Spleen (tissue), 11 donors: ENCODE data around the gene DOCK4. TPM values are rescaled to one million over a fixed set of nuclear protein-coding genes. Genes with fewer than 3 reads are reported as not detected.

Experiments
- DNase-seq: peaks from one replicate; pipeline ENCODE4 v3.0.0-alpha.2; 2020
- H3K27ac ChIP-seq, 8 donors: fragments of 200-600 bp; sonication (generic) in 7 of 8; 1 replicate in 4 of 8; 2 replicates in 4 of 8; pipeline versions ENCODE4 v1.5.0 to v1.8.0; 2016 to 2021; ENCODE audit warnings: inconsistent platforms in 4 of 8, mild to moderate bottlenecking in 4 of 8, moderate library complexity in 1 of 8
- H3K27me3 ChIP-seq, 7 donors: fragments of 200-600 bp; sonication (generic) in 6 of 7; replicated peaks in 1 of 7; 1 replicate in 4 of 7; 2 replicates in 3 of 7; pipeline versions ENCODE4 v1.5.0 to v1.8.0; 2016 to 2021; ENCODE audit warnings: inconsistent platforms in 3 of 7, mild to moderate bottlenecking in 1 of 7
- H3K36me3 ChIP-seq, 6 donors: fragments of 200-600 bp; sonication (generic) in 5 of 6; 1 replicate in 4 of 6; 2 replicates in 2 of 6; pipeline versions ENCODE4 v1.5.0 to v1.8.0; 2016 to 2021; ENCODE audit warnings: inconsistent platforms in 2 of 6
- H3K4me1 ChIP-seq, 6 donors: fragments of 200-600 bp; sonication (generic) in 5 of 6; 1 replicate in 3 of 6; 2 replicates in 3 of 6; pipeline versions ENCODE4 v1.5.0 to v1.8.0; 2016 to 2021; ENCODE audit warnings: inconsistent platforms in 3 of 6
- H3K4me3 ChIP-seq, 8 donors: fragments of 200-600 bp; sonication (generic) in 7 of 8; 1 replicate in 4 of 8; 2 replicates in 4 of 8; pipeline versions ENCODE4 v1.5.0 to v1.8.0; 2016 to 2021; ENCODE audit warnings: inconsistent platforms in 4 of 8, mild to moderate bottlenecking in 4 of 8, moderate library complexity in 2 of 8
- H3K9me3 ChIP-seq, 8 donors: fragments of 200-600 bp; sonication (generic) in 7 of 8; 1 replicate in 4 of 8; 2 replicates in 4 of 8; pipeline versions ENCODE4 v1.5.0 to v1.8.0; 2016 to 2021; ENCODE audit warnings: inconsistent platforms in 4 of 8
- POLR2A ChIP-seq, 3 donors: fragments of 450-650 bp; IDR thresholded peaks; one replicate each; pipeline ENCODE4 v1.5.1; 2017; ENCODE audit warnings: antibody characterized with exemption in 3 of 3, mild to moderate bottlenecking in 1 of 3
- POLR2AphosphoS5 ChIP-seq, 3 donors: sonication (generic); formaldehyde crosslinking; IDR thresholded peaks; one replicate each; pipeline ENCODE4 v1.5.1; 2017; ENCODE audit warnings: antibody characterized with exemption in 3 of 3
- WGBS, 5 donors: extraction: QIAGEN DNeasy Blood & Tissue Kit in 3 of 5; methylation state at CpG; one replicate each; pipeline versions ENCODE4 v1.1.5 to v1.1.7; 2013 to 2018; 5-methylcytosine and 5-hydroxymethylcytosine counted together
- intact Hi-C: fragments of 100-400 bp; cut with DNase I; formaldehyde crosslinking; loops from one replicate; pipeline ENCODE4 v1.15.0; 2023; ENCODE audit warnings: low total_unique reads
- polyA plus RNA-seq, 3 donors: library from polyadenylated mRNA; stranded (reverse); fragments of 200-250 nt; gene quantifications; one replicate each; pipeline ENCODE4 v1.2.1, GENCODE V29; 2013
- total RNA-seq, 7 donors: library from RNA; depleted of rRNA in 3 of 7; stranded (reverse); fragments of >200 nt in 3 of 7; fragmentation: NEBNext Ultra II Directional in 4 of 7; extraction: Animal tissue kit (Norgen Biotek cat#: 25700) in 4 of 7; gene quantifications; one replicate each; pipeline versions ENCODE4 v1.1.0 to v1.2.1, GENCODE V29; 2016 to 2021
- TF ChIP-seq, protein P1 (sequence below), 11 experiments: fragments of 200-600 bp in 7 of 11; fragments of 450-650 bp in 4 of 11; sonication (generic) in 4 of 11; IDR thresholded peaks in 8 of 11; conservative IDR thresholded peaks in 3 of 11; 1 replicate in 7 of 11; 2 replicates in 4 of 11; pipeline versions ENCODE4 v1.4.0 to v1.8.0; 2016 to 2021; ENCODE audit warnings: antibody characterized with exemption in 11 of 11, inconsistent platforms in 4 of 11, mild to moderate bottlenecking in 1 of 11
- donor health status: healthy with polysubstance abuse.
- donor health status: DM: no; HTN: no; CAD: no; lungs with moderate emphysema.
- donor health status: DM: no; HTN: no; CAD: no.
- donor health status: Bipolar disorder and iron deficiency.
- donor health status: healthy.
- donor health status: DM: no; HTN: no; CAD: no.
- donor health status: DM: yes; HTN: yes; CAD: no.

DOCK4 gene
- total and polyA plus RNA-seq, 10 donors, result 1.4 to 26.9 (median 14.2) TPM

GRCh38 chr7:111697771-111698170 is 508.4 kb downstream of the DOCK4 start:
- TF ChIP-seq, protein P1, sequence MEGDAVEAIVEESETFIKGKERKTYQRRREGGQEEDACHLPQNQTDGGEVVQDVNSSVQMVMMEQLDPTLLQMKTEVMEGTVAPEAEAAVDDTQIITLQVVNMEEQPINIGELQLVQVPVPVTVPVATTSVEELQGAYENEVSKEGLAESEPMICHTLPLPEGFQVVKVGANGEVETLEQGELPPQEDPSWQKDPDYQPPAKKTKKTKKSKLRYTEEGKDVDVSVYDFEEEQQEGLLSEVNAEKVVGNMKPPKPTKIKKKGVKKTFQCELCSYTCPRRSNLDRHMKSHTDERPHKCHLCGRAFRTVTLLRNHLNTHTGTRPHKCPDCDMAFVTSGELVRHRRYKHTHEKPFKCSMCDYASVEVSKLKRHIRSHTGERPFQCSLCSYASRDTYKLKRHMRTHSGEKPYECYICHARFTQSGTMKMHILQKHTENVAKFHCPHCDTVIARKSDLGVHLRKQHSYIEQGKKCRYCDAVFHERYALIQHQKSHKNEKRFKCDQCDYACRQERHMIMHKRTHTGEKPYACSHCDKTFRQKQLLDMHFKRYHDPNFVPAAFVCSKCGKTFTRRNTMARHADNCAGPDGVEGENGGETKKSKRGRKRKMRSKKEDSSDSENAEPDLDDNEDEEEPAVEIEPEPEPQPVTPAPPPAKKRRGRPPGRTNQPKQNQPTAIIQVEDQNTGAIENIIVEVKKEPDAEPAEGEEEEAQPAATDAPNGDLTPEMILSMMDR (IDR thresholded peaks at IDR 0.05 in 8 of 11, conservative IDR thresholded peaks at IDR 0.05 in 3 of 11), result no peak
- no peaks in the 10 kb centered on the region for H3K4me1 ChIP-seq
- no peaks in the 10 kb centered on the region for H3K9me3 ChIP-seq
- no peak for DNase-seq
- intact Hi-C loops, result no loop called here
- no peak overlapping the region for H3K27ac ChIP-seq
- no peaks in the 10 kb centered on the region for H3K27me3 ChIP-seq
- H3K36me3 ChIP-seq, result no peaks in the 10 kb centered on the region
- H3K4me3 ChIP-seq, result no peak overlapping the region
- WGBS, 5 donors, result 52 to 76% (median 67%) methylated on average over 1 of the region's 1 CpG

DNA sequence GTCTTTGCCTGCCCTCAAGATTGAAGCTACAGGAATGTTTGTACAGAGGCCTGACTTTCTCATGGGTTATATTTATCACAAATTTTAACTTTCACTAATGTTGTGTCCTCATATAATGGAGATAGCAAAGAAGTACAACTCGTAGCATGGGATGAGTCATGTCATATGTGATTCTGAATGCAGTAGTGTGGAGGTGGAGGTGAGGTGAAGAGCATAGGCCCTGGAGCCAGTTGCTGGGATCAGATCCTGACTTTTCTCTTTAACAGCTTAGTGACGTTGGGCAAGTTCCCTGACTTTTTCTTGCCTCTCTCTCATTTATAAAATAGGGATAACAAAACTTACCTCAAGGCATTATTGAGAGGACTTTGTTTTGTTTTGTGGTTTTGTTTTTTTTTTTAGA is 511.8 kb downstream of the DOCK4 start:
- WGBS, 5 donors, result 59 to 93% (median 84%) methylated on average over 2 of the region's 2 CpGs
- intact Hi-C loops, result no loop called here
- Histone ChIP-seq H3K4me1 (no peaks in the 10 kb centered on the region), H3K36me3 (no peaks in the 10 kb centered on the region), H3K27ac (no peak overlapping the region), H3K4me3 (no peak overlapping the region), H3K27me3 (no peaks in the 10 kb centered on the region), H3K9me3 (no peaks in the 10 kb centered on the region)
- no peak for DNase-seq
- TF ChIP-seq, protein P1 (IDR thresholded peaks at IDR 0.05 in 8 of 11, conservative IDR thresholded peaks at IDR 0.05 in 3 of 11), result no peak
- TF ChIP-seq POLR2AphosphoS5 (IDR thresholded peaks at IDR 0.05), result no peak
- no peak for TF ChIP-seq POLR2A (IDR thresholded peaks at IDR 0.05)

GRCh38 chr7:111690364-111691111 is 515.7 kb downstream of the DOCK4 start:
- intact Hi-C loops, result no loop called here
- TF ChIP-seq POLR2A (IDR thresholded peaks at IDR 0.05) (no peak), POLR2AphosphoS5 (IDR thresholded peaks at IDR 0.05) (no peak)
- TF ChIP-seq, protein P1 (IDR thresholded peaks at IDR 0.05 in 8 of 11, conservative IDR thresholded peaks at IDR 0.05 in 3 of 11), result no peak
- Histone ChIP-seq H3K27ac (no peak overlapping the region), H3K27me3 (peaks cover 0 to 7% (median 0%) of the 10 kb centered on the region in 7 donors), H3K4me1 (no peaks in the 10 kb centered on the region), H3K36me3 (no peaks in the 10 kb centered on the region), H3K9me3 (no peaks in the 10 kb centered on the region), H3K4me3 (no peak overlapping the region)
- 59 to 64% (median 62%) methylated on average over 7 of the region's 7 CpGs for WGBS, 5 donors
- no peak for DNase-seq

DNA sequence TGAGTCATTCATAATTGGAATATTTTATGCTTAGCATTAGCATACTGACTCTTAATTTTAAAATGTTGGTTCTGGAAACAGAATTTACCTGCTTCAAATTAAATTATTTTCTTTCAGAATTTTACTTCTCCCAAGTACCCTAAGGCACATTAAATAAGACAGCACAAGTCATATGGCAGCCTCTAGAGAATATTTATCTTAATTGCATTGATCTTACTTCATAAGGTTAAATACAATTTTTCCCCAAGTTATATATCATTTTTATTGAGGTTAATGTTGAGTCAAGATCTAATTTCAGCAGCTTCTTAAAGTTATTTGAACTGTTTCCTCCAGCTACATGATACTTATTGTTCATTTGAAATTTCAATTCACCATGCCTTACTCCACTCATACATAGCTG is 520.9 kb downstream of the DOCK4 start:
- Histone ChIP-seq H3K27ac (no peak overlapping the region), H3K4me3 (no peak overlapping the region), H3K36me3 (no peaks in the 10 kb centered on the region), H3K4me1 (no peaks in the 10 kb centered on the region), H3K27me3 (peaks cover 0 to 7% (median 0%) of the 10 kb centered on the region in 7 donors), H3K9me3 (no peaks in the 10 kb centered on the region)
- intact Hi-C loops, result no loop called here
- TF ChIP-seq POLR2A (IDR thresholded peaks at IDR 0.05), result no peak
- TF ChIP-seq POLR2AphosphoS5 (IDR thresholded peaks at IDR 0.05), result no peak
- TF ChIP-seq, protein P1 (IDR thresholded peaks at IDR 0.05 in 8 of 11, conservative IDR thresholded peaks at IDR 0.05 in 3 of 11), result no peak
- DNase-seq, result no peak
